ENCODE measurements around the gene LOXL3.

- TF ChIP-seq CTCF (conservative IDR thresholded peaks at IDR 0.05; ENCODE audit: low read depth, low read length) (no peak), EZH2 (IDR thresholded peaks at IDR 0.05; ENCODE audit: borderline replicate concordance, low read depth, low read length, poor library complexity, severe bottlenecking) (no peak)
Observed at GRCh38 chr2:74529357-74530238, 24.1 kb downstream of the LOXL3 start, which contains the start of the genes AUP1 and HTRA2.
